H1 (cell line): ENCODE measurements around the gene TLE4.

ENCODE experiments used
- CHD1 ChIP-seq: IDR thresholded peaks from 2 replicates; pipeline ENCODE4 v1.6.1; 2012; ENCODE audit warnings: low read depth, low read length, improper control_type of control experiment
- EP300 ChIP-seq, 2 experiments: IDR thresholded peaks; 1 replicate in 1 of 2; 2 replicates in 1 of 2; pipeline ENCODE4 v1.6.1; 2011 to 2012; ENCODE audit warnings: low read depth in 2 of 2, low read length in 2 of 2, mild to moderate bottlenecking in 2 of 2, borderline replicate concordance in 1 of 2, inconsistent platforms in 1 of 2, moderate library complexity in 1 of 2
- EZH2 ChIP-seq: fragments of 200-600 bp; sonication (generic); IDR thresholded peaks from 2 replicates; pipeline ENCODE4 v1.7.1; 2012; ENCODE audit warnings: low read depth, mild to moderate bottlenecking, moderate library complexity, low read length, inconsistent platforms; ENCODE audit not compliant: severe bottlenecking
- GABPA ChIP-seq: IDR thresholded peaks from 2 replicates; pipeline ENCODE4 v1.6.1; 2011; ENCODE audit warnings: mild to moderate bottlenecking, low read length, moderate library complexity, borderline replicate concordance; ENCODE audit not compliant: insufficient read depth
- HDAC2 ChIP-seq, 2 experiments: fragments of 300-600 bp in 1 of 2; sonication (generic) in 1 of 2; IDR thresholded peaks; 2 replicates each; pipeline ENCODE4 v1.6.1; 2011 to 2012; ENCODE audit warnings: low read depth in 2 of 2, low read length in 2 of 2, mild to moderate bottlenecking in 2 of 2, moderate library complexity in 2 of 2, borderline replicate concordance in 1 of 2, inconsistent platforms in 1 of 2
- JUN ChIP-seq: IDR thresholded peaks from 2 replicates; pipeline ENCODE4 v1.6.1; 2011; ENCODE audit warnings: low read depth, mild to moderate bottlenecking, improper control_type of control experiment, low read length
- JUND ChIP-seq: IDR thresholded peaks from 2 replicates; pipeline ENCODE4 v1.6.1; 2011; ENCODE audit warnings: mild to moderate bottlenecking, improper control_type of control experiment, low read length
- NRF1 ChIP-seq: IDR thresholded peaks from 2 replicates; pipeline ENCODE4 v1.6.1; 2011; ENCODE audit warnings: mild to moderate bottlenecking, low read depth, low read length, improper control_type of control experiment
- POLR2AphosphoS5 ChIP-seq: IDR thresholded peaks from 2 replicates; pipeline ENCODE4 v1.6.1; 2011; ENCODE audit warnings: low read depth, low read length
- RFX5 ChIP-seq: IDR thresholded peaks from 2 replicates; pipeline ENCODE4 v1.6.1; 2011; ENCODE audit warnings: low read depth, low read length, improper control_type of control experiment, borderline replicate concordance
- SUZ12 ChIP-seq: fragments of 200-600 bp; sonication (generic); IDR thresholded peaks from 2 replicates; pipeline ENCODE4 v1.6.1; 2012; ENCODE audit warnings: mild to moderate bottlenecking, inconsistent platforms, low read length, moderate library complexity, mixed read lengths
- YY1 ChIP-seq: IDR thresholded peaks from 2 replicates; pipeline ENCODE4 v1.6.1; 2011; ENCODE audit warnings: low read depth, mild to moderate bottlenecking, low read length
- TF ChIP-seq, protein P1 (sequence below), 3 experiments: IDR thresholded peaks; 1 replicate in 2 of 3; 2 replicates in 1 of 3; pipeline versions ENCODE4 v1.5.1 to v1.6.1; 2011; ENCODE audit warnings: low read length in 3 of 3, mild to moderate bottlenecking in 3 of 3, inconsistent platforms in 2 of 3, low read depth in 1 of 3, moderate library complexity in 1 of 3; ENCODE audit not compliant: insufficient read depth in 1 of 3; ENCODE audit errors: control extremely low read depth in 1 of 3
- TF ChIP-seq, protein P2 (sequence below): IDR thresholded peaks from 2 replicates; pipeline ENCODE4 v1.6.1; 2011; ENCODE audit warnings: low read depth, mild to moderate bottlenecking, low read length; ENCODE audit not compliant: insufficient read depth

DNA sequence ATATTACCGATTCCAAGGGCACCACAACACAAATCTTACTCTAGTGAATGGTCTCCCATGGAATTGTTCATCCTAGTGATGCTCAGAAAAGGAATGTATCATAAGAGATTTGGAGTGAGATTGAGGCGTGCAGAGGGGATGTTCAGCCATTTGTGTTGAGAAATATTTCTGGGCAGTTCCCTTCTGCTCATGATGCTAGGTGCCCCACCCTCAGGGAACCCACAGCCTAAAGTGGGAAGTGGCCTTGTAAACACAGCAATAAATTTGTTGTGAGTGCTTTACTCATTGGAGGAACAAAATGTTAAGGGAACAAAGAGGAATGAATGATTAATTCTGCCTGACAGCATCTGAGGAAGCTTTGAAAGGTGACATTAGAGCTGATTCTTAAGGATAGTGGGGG is 129.9 kb downstream of the TLE4 start:
- TF ChIP-seq, protein P1, sequence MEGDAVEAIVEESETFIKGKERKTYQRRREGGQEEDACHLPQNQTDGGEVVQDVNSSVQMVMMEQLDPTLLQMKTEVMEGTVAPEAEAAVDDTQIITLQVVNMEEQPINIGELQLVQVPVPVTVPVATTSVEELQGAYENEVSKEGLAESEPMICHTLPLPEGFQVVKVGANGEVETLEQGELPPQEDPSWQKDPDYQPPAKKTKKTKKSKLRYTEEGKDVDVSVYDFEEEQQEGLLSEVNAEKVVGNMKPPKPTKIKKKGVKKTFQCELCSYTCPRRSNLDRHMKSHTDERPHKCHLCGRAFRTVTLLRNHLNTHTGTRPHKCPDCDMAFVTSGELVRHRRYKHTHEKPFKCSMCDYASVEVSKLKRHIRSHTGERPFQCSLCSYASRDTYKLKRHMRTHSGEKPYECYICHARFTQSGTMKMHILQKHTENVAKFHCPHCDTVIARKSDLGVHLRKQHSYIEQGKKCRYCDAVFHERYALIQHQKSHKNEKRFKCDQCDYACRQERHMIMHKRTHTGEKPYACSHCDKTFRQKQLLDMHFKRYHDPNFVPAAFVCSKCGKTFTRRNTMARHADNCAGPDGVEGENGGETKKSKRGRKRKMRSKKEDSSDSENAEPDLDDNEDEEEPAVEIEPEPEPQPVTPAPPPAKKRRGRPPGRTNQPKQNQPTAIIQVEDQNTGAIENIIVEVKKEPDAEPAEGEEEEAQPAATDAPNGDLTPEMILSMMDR (IDR thresholded peaks at IDR 0.05; ENCODE audit: control extremely low read depth in 1 of 3, insufficient read depth in 1 of 3, low read depth in 1 of 3, low read length in 3 of 3), result no peak
- TF ChIP-seq HDAC2 (IDR thresholded peaks at IDR 0.05; ENCODE audit: borderline replicate concordance in 1 of 2, low read depth in 2 of 2, low read length in 2 of 2), result no peak
- no peak for TF ChIP-seq JUND
- TF ChIP-seq EZH2, result no peak
- TF ChIP-seq YY1, result no peak
- no peak for TF ChIP-seq EP300 (IDR thresholded peaks at IDR 0.05; ENCODE audit: borderline replicate concordance in 1 of 2, low read depth in 2 of 2, low read length in 2 of 2)
- TF ChIP-seq POLR2AphosphoS5, result no peak
- TF ChIP-seq JUN, result no peak
- no peak for TF ChIP-seq RFX5
- TF ChIP-seq, protein P2, sequence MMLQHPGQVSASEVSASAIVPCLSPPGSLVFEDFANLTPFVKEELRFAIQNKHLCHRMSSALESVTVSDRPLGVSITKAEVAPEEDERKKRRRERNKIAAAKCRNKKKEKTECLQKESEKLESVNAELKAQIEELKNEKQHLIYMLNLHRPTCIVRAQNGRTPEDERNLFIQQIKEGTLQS, result no peak
- no peak for TF ChIP-seq SUZ12
- no peak for TF ChIP-seq NRF1
- no peak for TF ChIP-seq CHD1
- TF ChIP-seq GABPA, result no peak
